GM23338 (cell line): Measurements from ENCODE around the gene RNF44. TPM values are rescaled to one million over a fixed set of nuclear protein-coding genes. Genes with fewer than 3 reads are reported as not detected.

Source experiments
- ATAC-seq: fragments of 200-7000 bp; cut with Tn5 transposase; 3 replicates; pipeline ENCODE4 v1.9.1; 2020
- DNase-seq: peaks from one replicate; pipeline ENCODE4 v3.0.0-alpha.2; 2015; ENCODE audit warnings: low spot score
- H2AFZ ChIP-seq: fragments of 200-600 bp; sonication (generic); 2 replicates; pipeline ENCODE4 v1.8.0; 2016; ENCODE audit warnings: antibody characterized with exemption, mild to moderate bottlenecking, moderate library complexity
- H3F3A ChIP-seq: fragments of 200-600 bp; sonication (generic); replicated peaks from 2 replicates; pipeline ENCODE4 v1.8.0; 2017; ENCODE audit warnings: antibody characterized with exemption, mixed run types, low read depth
- H3K27ac ChIP-seq: fragments of 200-600 bp; sonication (generic); 2 replicates; pipeline ENCODE4 v1.6.1; 2016; ENCODE audit warnings: low read depth
- H3K27me3 ChIP-seq: fragments of 200-600 bp; sonication (generic); 2 replicates; pipeline ENCODE4 v1.8.0; 2016; ENCODE audit warnings: mild to moderate bottlenecking, mixed run types, moderate library complexity; ENCODE audit not compliant: insufficient read depth
- H3K36me3 ChIP-seq: fragments of 200-600 bp; sonication (generic); 2 replicates; pipeline ENCODE4 v1.8.0; 2016; ENCODE audit warnings: mild to moderate bottlenecking; ENCODE audit not compliant: insufficient read depth
- H3K4me1 ChIP-seq: fragments of 200-600 bp; sonication (generic); 2 replicates; pipeline ENCODE4 v1.8.0; 2016; ENCODE audit warnings: mild to moderate bottlenecking, moderate library complexity; ENCODE audit not compliant: insufficient read depth
- H3K4me2 ChIP-seq: fragments of 200-600 bp; sonication (generic); 2 replicates; pipeline ENCODE4 v1.7.1; 2017; ENCODE audit warnings: mixed run types
- H3K4me3 ChIP-seq: fragments of 200-600 bp; sonication (generic); 2 replicates; pipeline ENCODE4 v1.6.1; 2016; ENCODE audit warnings: mixed run types
- H3K79me2 ChIP-seq: fragments of 200-600 bp; sonication (generic); replicated peaks from 2 replicates; pipeline ENCODE4 v1.8.0; 2017; ENCODE audit warnings: mild to moderate bottlenecking; ENCODE audit not compliant: insufficient read depth
- H3K9me2 ChIP-seq: fragments of 200-600 bp; sonication (generic); 2 replicates; pipeline ENCODE4 v1.8.0; 2017; ENCODE audit not compliant: insufficient read depth
- H4K20me1 ChIP-seq: fragments of 200-600 bp; sonication (generic); replicated peaks from 2 replicates; pipeline ENCODE4 v1.8.0; 2017; ENCODE audit warnings: mild to moderate bottlenecking; ENCODE audit not compliant: insufficient read depth
- H3K27ac Mint-ChIP-seq: 2 replicates; pipeline ENCODE4 v1.8.0; 2020; ENCODE audit warnings: inconsistent platforms, mild to moderate bottlenecking, moderate library complexity, mixed read lengths
- H3K27me3 Mint-ChIP-seq: 3 replicates; pipeline ENCODE4 v1.8.0; 2022; ENCODE audit warnings: low read depth, mild to moderate bottlenecking, moderate library complexity, mixed read lengths, inconsistent platforms; ENCODE audit not compliant: insufficient read depth, poor library complexity
- H3K36me3 Mint-ChIP-seq: 3 replicates; pipeline ENCODE4 v1.8.0; 2021; ENCODE audit warnings: low read depth, mild to moderate bottlenecking, inconsistent platforms, moderate library complexity, mixed read lengths
- H3K4me1 Mint-ChIP-seq: 3 replicates; pipeline ENCODE4 v1.8.0; 2020; ENCODE audit warnings: mild to moderate bottlenecking, inconsistent platforms, mixed read lengths
- H3K4me3 Mint-ChIP-seq: 3 replicates; pipeline ENCODE4 v1.8.0; 2021; ENCODE audit warnings: moderate library complexity, mild to moderate bottlenecking, inconsistent platforms, mixed read lengths
- H3K9me3 Mint-ChIP-seq: 3 replicates; pipeline ENCODE4 v1.8.0; 2020; ENCODE audit warnings: moderate library complexity, mild to moderate bottlenecking, inconsistent platforms, mixed read lengths
- EZH2phosphoT487 ChIP-seq: fragments of 200-600 bp; sonication (generic); IDR thresholded peaks from one replicate; pipeline ENCODE4 v1.8.1; 2018; ENCODE audit warnings: antibody characterized with exemption; ENCODE audit not compliant: unreplicated experiment
- JUNB ChIP-seq: IDR thresholded peaks from one replicate; pipeline ENCODE4 v1.6.1; 2016; ENCODE audit warnings: antibody characterized with exemption; ENCODE audit not compliant: unreplicated experiment
- NANOG ChIP-seq: IDR thresholded peaks from 2 replicates; pipeline ENCODE4 v1.6.1; 2016; ENCODE audit warnings: antibody characterized with exemption, borderline replicate concordance
- STAT1 ChIP-seq: IDR thresholded peaks from one replicate; pipeline ENCODE4 v1.6.1; 2016; ENCODE audit warnings: antibody characterized with exemption; ENCODE audit not compliant: unreplicated experiment
- polyA plus RNA-seq: library from polyadenylated mRNA; unstranded; fragments of >200 nt; fragmentation: Nextera tagmentation; extraction: Ambion mirVana; gene quantifications from 2 replicates; pipeline ENCODE4 v1.2.1, GENCODE V29; 2016
- total RNA-seq: library from RNA; depleted of rRNA; stranded (reverse); fragments of >200 nt; shearing (Covaris generic); gene quantifications from 2 replicates; pipeline ENCODE4 v1.2.3, GENCODE V29; 2014
- TF ChIP-seq, protein P1 (sequence below): fragments of 250-450 bp; sonication (Bioruptor Pico); IDR thresholded peaks from 2 replicates; pipeline ENCODE4 v1.5.0; 2020; ENCODE audit warnings: mild to moderate bottlenecking, moderate library complexity
- TF ChIP-seq, protein P2 (sequence below), 2 experiments: fragments of 200-600 bp in 1 of 2; sonication (generic) in 1 of 2; conservative IDR thresholded peaks; 2 replicates each; pipeline versions ENCODE4 v1.5.1 to v1.6.1; 2016 to 2017; ENCODE audit warnings: antibody characterized with exemption in 2 of 2, low read depth in 2 of 2, mild to moderate bottlenecking in 2 of 2, moderate library complexity in 1 of 2

Gene RNF44
- total and polyA plus RNA-seq, 2 experiments from 2014 or later = 56.7 to 104 TPM

DNA sequence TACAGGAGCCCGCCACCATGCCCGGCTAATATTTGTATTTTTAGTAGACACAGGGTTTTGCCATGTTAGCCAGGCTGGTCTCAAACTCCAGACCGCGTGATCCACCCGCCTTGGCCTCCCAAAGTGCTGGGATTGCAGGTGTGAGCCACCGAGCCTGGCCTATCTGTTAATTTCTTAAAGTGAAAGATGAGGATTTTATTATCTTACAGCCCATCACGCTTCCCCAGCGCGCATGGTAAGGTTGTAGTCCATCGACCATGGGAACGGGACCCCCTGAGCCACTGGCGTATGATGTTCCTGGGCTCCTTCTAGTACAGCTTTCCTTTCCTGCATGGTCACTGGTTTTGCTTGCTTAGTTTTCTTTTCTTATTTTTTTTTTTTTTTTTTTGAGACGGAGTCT, 20.6 kb upstream of the RNF44 start (continued):
- TF ChIP-seq, protein P1, sequence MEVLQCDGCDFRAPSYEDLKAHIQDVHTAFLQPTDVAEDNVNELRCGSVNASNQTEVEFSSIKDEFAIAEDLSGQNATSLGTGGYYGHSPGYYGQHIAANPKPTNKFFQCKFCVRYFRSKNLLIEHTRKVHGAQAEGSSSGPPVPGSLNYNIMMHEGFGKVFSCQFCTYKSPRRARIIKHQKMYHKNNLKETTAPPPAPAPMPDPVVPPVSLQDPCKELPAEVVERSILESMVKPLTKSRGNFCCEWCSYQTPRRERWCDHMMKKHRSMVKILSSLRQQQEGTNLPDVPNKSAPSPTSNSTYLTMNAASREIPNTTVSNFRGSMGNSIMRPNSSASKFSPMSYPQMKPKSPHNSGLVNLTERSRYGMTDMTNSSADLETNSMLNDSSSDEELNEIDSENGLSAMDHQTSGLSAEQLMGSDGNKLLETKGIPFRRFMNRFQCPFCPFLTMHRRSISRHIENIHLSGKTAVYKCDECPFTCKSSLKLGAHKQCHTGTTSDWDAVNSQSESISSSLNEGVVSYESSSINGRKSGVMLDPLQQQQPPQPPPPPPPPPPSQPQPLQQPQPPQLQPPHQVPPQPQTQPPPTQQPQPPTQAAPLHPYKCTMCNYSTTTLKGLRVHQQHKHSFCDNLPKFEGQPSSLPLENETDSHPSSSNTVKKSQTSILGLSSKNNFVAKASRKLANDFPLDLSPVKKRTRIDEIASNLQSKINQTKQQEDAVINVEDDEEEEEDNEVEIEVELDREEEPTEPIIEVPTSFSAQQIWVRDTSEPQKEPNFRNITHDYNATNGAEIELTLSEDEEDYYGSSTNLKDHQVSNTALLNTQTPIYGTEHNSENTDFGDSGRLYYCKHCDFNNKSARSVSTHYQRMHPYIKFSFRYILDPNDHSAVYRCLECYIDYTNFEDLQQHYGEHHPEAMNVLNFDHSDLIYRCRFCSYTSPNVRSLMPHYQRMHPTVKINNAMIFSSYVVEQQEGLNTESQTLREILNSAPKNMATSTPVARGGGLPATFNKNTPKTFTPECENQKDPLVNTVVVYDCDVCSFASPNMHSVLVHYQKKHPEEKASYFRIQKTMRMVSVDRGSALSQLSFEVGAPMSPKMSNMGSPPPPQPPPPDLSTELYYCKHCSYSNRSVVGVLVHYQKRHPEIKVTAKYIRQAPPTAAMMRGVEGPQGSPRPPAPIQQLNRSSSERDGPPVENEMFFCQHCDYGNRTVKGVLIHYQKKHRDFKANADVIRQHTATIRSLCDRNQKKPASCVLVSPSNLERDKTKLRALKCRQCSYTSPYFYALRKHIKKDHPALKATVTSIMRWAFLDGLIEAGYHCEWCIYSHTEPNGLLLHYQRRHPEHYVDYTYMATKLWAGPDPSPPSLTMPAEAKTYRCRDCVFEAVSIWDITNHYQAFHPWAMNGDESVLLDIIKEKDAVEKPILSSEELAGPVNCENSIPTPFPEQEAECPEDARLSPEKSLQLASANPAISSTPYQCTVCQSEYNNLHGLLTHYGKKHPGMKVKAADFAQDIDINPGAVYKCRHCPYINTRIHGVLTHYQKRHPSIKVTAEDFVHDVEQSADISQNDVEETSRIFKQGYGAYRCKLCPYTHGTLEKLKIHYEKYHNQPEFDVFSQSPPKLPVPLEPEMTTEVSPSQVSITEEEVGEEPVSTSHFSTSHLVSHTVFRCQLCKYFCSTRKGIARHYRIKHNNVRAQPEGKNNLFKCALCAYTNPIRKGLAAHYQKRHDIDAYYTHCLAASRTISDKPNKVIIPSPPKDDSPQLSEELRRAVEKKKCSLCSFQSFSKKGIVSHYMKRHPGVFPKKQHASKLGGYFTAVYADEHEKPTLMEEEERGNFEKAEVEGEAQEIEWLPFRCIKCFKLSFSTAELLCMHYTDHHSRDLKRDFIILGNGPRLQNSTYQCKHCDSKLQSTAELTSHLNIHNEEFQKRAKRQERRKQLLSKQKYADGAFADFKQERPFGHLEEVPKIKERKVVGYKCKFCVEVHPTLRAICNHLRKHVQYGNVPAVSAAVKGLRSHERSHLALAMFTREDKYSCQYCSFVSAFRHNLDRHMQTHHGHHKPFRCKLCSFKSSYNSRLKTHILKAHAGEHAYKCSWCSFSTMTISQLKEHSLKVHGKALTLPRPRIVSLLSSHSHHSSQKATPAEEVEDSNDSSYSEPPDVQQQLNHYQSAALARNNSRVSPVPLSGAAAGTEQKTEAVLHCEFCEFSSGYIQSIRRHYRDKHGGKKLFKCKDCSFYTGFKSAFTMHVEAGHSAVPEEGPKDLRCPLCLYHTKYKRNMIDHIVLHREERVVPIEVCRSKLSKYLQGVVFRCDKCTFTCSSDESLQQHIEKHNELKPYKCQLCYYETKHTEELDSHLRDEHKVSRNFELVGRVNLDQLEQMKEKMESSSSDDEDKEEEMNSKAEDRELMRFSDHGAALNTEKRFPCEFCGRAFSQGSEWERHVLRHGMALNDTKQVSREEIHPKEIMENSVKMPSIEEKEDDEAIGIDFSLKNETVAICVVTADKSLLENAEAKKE (CRISPR knock-in tag) = no peak
- TF ChIP-seq, protein P2, sequence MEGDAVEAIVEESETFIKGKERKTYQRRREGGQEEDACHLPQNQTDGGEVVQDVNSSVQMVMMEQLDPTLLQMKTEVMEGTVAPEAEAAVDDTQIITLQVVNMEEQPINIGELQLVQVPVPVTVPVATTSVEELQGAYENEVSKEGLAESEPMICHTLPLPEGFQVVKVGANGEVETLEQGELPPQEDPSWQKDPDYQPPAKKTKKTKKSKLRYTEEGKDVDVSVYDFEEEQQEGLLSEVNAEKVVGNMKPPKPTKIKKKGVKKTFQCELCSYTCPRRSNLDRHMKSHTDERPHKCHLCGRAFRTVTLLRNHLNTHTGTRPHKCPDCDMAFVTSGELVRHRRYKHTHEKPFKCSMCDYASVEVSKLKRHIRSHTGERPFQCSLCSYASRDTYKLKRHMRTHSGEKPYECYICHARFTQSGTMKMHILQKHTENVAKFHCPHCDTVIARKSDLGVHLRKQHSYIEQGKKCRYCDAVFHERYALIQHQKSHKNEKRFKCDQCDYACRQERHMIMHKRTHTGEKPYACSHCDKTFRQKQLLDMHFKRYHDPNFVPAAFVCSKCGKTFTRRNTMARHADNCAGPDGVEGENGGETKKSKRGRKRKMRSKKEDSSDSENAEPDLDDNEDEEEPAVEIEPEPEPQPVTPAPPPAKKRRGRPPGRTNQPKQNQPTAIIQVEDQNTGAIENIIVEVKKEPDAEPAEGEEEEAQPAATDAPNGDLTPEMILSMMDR (conservative IDR thresholded peaks at IDR 0.05; ENCODE audit: low read depth in 2 of 2) = no peak
- no peak for TF ChIP-seq STAT1
- TF ChIP-seq JUNB = no peak
- TF ChIP-seq NANOG = no peak

DNA sequence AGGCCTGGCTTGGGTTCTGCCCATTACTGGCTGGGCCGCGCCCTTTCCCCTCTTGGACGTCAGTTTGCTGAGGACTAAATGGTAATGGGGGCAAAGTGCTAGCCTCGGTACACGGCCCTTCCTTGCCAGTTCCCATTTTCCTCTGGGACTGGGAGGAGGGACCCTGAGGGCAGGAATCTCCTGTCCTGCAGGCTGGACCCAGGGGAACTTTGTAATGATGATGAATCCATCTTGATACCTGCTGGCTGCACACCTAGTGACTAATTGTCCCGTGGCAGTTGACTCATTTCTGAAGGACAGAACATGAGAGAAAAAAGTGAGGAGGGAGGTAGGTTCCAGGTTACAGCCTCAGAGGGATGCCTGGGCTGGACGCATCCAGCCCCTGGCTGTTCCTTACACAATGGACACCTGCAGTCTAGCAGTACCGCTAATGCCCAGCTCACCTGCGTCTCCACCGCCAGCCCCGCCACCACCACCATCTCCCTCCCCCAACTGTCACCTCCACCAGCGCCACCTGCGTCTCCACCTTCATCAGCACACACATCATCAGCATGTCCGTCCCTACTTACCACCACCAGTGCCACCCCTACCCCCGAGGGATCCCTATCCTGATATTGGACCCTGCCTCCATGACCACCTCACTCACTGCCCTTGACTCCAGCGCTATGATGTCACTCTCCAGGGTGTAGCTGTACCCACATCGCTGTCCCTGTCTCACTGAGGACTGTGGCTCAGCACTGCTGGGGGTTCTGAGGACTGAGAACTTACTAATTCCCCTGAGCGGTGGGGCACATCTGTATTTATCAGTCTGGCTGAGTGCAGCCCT, 16.3 kb upstream of the RNF44 start:
- H2AFZ ChIP-seq = no peak overlapping the region
- ATAC-seq = peak; percentile 10; the same call in 2 of the 3 replicates
- no peak overlapping the region for H3K4me3 Mint-ChIP-seq

More for the DNA sequence above, 16.3 kb upstream of the RNF44 start:
- Histone ChIP-seq H3K27ac (no peak overlapping the region), H3K27me3 (no peaks in the 10 kb centered on the region), H3K4me1 (no peaks in the 10 kb centered on the region), H3K79me2 (no peaks in the 10 kb centered on the region), H4K20me1 (no peaks in the 10 kb centered on the region), H3K36me3 (no peaks in the 10 kb centered on the region), H3K9me2 (no peaks in the 10 kb centered on the region), H3K4me2 (no peak overlapping the region), H3F3A (no peaks in the 10 kb centered on the region), H3K4me3 (no peak overlapping the region)
- TF ChIP-seq EZH2phosphoT487 (no peak), JUNB (no peak)
- H3K36me3 Mint-ChIP-seq = no peaks in the 10 kb centered on the region
- H3K4me1 Mint-ChIP-seq = peaks cover 14% of the 10 kb centered on the region
- DNase-seq = no peak
- H3K27ac Mint-ChIP-seq = no peak overlapping the region
- H3K9me3 Mint-ChIP-seq = no peaks in the 10 kb centered on the region
- peaks cover 8% of the 10 kb centered on the region for H3K27me3 Mint-ChIP-seq
